IPS-11a (cell line): ENCODE data around the gene ZFP1.
"Not testable (repeated sequence)": the region's sequence is repeated elsewhere in the genome, so short reads cannot be mapped to it uniquely, and the experiment has no call there.

Experiments
- H3K4me3 ChIP-seq: one replicate; pipeline ENCODE4 v1.5.1; 2013; ENCODE audit warnings: low read depth, low read length, control low read depth

ZFP1 gene

GRCh38 chr16:75112734-75113491 lies 35.4 kb upstream of the ZFP1 start:
- no peak overlapping the region for H3K4me3 ChIP-seq

GRCh38 chr16:75113541-75114121 lies 34.7 kb upstream of the ZFP1 start:
- H3K4me3 ChIP-seq, result no peak overlapping the region

GRCh38 chr16:75114179-75114945 lies 34.0 kb upstream of the ZFP1 start:
- H3K4me3 ChIP-seq, result no peak overlapping the region

GRCh38 chr16:75114946-75115825 lies 33.1 kb upstream of the ZFP1 start:
- H3K4me3 ChIP-seq, result no peak overlapping the region

- H3K4me3 ChIP-seq, result peak within 1 kb of the TSS; percentile 30
These were observed 32.0 kb upstream of the ZFP1 start, which contains the start of gene LDHD for GRCh38 chr16:75116081-75116910. Gene LDHD, minus strand, starts transcription at chr16:75116780. Its CDS starts 60 bp downstream, at chr16:75116720.

GRCh38 chr16:75116911-75117245 lies 31.4 kb upstream of the ZFP1 start:
- no peak overlapping the region for H3K4me3 ChIP-seq

GRCh38 chr16:75118943-75119539 lies 29.3 kb upstream of the ZFP1 start:
- no peak overlapping the region for H3K4me3 ChIP-seq

GRCh38 chr16:75120253-75120652 lies 28.1 kb upstream of the ZFP1 start:
- no peak overlapping the region for H3K4me3 ChIP-seq

- no peak overlapping the region for H3K4me3 ChIP-seq
These were observed 26.3 kb upstream of the ZFP1 start for GRCh38 chr16:75121949-75122568.

- no peak overlapping the region for H3K4me3 ChIP-seq
These were observed 25.7 kb upstream of the ZFP1 start for GRCh38 chr16:75122609-75123008.

GRCh38 chr16:75127713-75128415 lies 20.5 kb upstream of the ZFP1 start:
- H3K4me3 ChIP-seq, result no peak overlapping the region

- not testable (repeated sequence) for H3K4me3 ChIP-seq
These were observed 18.7 kb upstream of the ZFP1 start for GRCh38 chr16:75129421-75130149.

GRCh38 chr16:75130150-75130771 lies 18.1 kb upstream of the ZFP1 start:
- no peak overlapping the region for H3K4me3 ChIP-seq

GRCh38 chr16:75131081-75131480 lies 17.2 kb upstream of the ZFP1 start:
- H3K4me3 ChIP-seq, result no peak overlapping the region

GRCh38 chr16:75138233-75138632 lies 10.1 kb upstream of the ZFP1 start:
- no peak overlapping the region for H3K4me3 ChIP-seq

- H3K4me3 ChIP-seq, result no peak overlapping the region
These were observed 9.7 kb upstream of the ZFP1 start for GRCh38 chr16:75138636-75139035.

- no peak overlapping the region for H3K4me3 ChIP-seq
These were observed 8.8 kb upstream of the ZFP1 start for GRCh38 chr16:75139498-75139897.

- H3K4me3 ChIP-seq, result no peak overlapping the region
These were observed 4.4 kb upstream of the ZFP1 start for GRCh38 chr16:75143941-75144340.
